GM12878 (cell line): Measurements from ENCODE around the gene RASAL1. TPM values are rescaled to one million over a fixed set of nuclear protein-coding genes. Genes with fewer than 3 reads are reported as not detected.

Source experiments
- ATF7 ChIP-seq: fragments of 450-650 bp; IDR thresholded peaks from 2 replicates; pipeline ENCODE4 v1.6.1; 2016; ENCODE audit warnings: low read depth, mild to moderate bottlenecking
- HDGF ChIP-seq: fragments of 450-650 bp; IDR thresholded peaks from 2 replicates; pipeline ENCODE4 v1.6.1; 2016; ENCODE audit warnings: antibody characterized with exemption
- KDM1A ChIP-seq: fragments of 200-600 bp; sonication (generic); IDR thresholded peaks from 2 replicates; pipeline ENCODE4 v1.6.1; 2016; ENCODE audit warnings: borderline replicate concordance
- KLF5 ChIP-seq: fragments of 450-650 bp; IDR thresholded peaks from 2 replicates; pipeline ENCODE4 v1.6.1; 2014; ENCODE audit warnings: mild to moderate bottlenecking; ENCODE audit not compliant: partially characterized antibody
- MYC ChIP-seq: IDR thresholded peaks from 2 replicates; pipeline ENCODE4 v1.6.1; 2011; ENCODE audit warnings: mild to moderate bottlenecking, low read length, moderate library complexity, inconsistent platforms; ENCODE audit not compliant: insufficient read depth, insufficient replicate concordance, insufficient read length, severe bottlenecking
- NR2C1 ChIP-seq: fragments of 450-650 bp; IDR thresholded peaks from 2 replicates; pipeline ENCODE4 v1.6.1; 2017; ENCODE audit warnings: antibody characterized with exemption, mild to moderate bottlenecking, moderate library complexity
- NR2F1 ChIP-seq: fragments of 450-650 bp; conservative IDR thresholded peaks from 2 replicates; pipeline ENCODE4 v1.6.1; 2017; ENCODE audit warnings: mild to moderate bottlenecking
- PBX3 ChIP-seq: IDR thresholded peaks from 2 replicates; pipeline ENCODE4 v1.6.1; 2011; ENCODE audit warnings: mild to moderate bottlenecking, low read depth, low read length, moderate library complexity; ENCODE audit not compliant: insufficient replicate concordance
- PML ChIP-seq: IDR thresholded peaks from 2 replicates; pipeline ENCODE4 v1.6.1; 2012; ENCODE audit warnings: low read length, inconsistent platforms
- PRDM15 ChIP-seq: fragments of 450-650 bp; formaldehyde crosslinking; IDR thresholded peaks from 2 replicates; pipeline ENCODE4 v1.4.0; 2020; ENCODE audit warnings: mild to moderate bottlenecking, moderate library complexity
- RAD51 ChIP-seq: fragments of 450-650 bp; IDR thresholded peaks from 2 replicates; pipeline ENCODE4 v1.6.1; 2016; ENCODE audit warnings: moderate library complexity, mild to moderate bottlenecking, inconsistent platforms
- SIN3A ChIP-seq: IDR thresholded peaks from 2 replicates; pipeline ENCODE4 v1.6.1; 2012; ENCODE audit warnings: low read depth, low read length, improper control_type of control experiment
- SMAD5 ChIP-seq: IDR thresholded peaks from 2 replicates; pipeline ENCODE4 v1.6.1; 2016; ENCODE audit warnings: antibody characterized with exemption, low read depth
- SMARCA5 ChIP-seq: fragments of 450-650 bp; IDR thresholded peaks from 2 replicates; pipeline ENCODE4 v1.6.1; 2017; ENCODE audit warnings: mild to moderate bottlenecking
- YY1 ChIP-seq: IDR thresholded peaks from 2 replicates; pipeline ENCODE4 v1.6.1; 2011; ENCODE audit warnings: low read depth, mild to moderate bottlenecking, low read length
- ZBTB40 ChIP-seq: fragments of 450-650 bp; IDR thresholded peaks from 2 replicates; pipeline ENCODE4 v1.6.1; 2016; ENCODE audit warnings: mild to moderate bottlenecking, moderate library complexity, borderline replicate concordance
- ZNF274 ChIP-seq: IDR thresholded peaks from one replicate; pipeline ENCODE4 v1.8.0; 2011; ENCODE audit not compliant: insufficient read length, insufficient read depth
- polyA plus RNA-seq, 11 experiments: library from polyadenylated mRNA; depleted of rRNA in 4 of 11; unstranded in 6 of 11; stranded (reverse) in 5 of 11; fragments of >200 nt; fragmentation: Nextera tagmentation in 4 of 11; fragmentation: Illumina TruSeq in 1 of 11; extraction: Ambion mirVana in 4 of 11; extraction: Trizol in 1 of 11; gene quantifications; 1 replicate in 1 of 11; 2 replicates in 10 of 11; pipeline versions ENCODE4 v1.2.1 to v1.2.3, GENCODE V29; 2011 to 2016; ENCODE audit warnings: inconsistent platforms in 2 of 11, missing spikeins in 2 of 11, low read depth in 1 of 11
- total RNA-seq, 4 experiments: library from RNA; depleted of rRNA in 3 of 4; stranded (reverse); fragments of >200 nt in 3 of 4; fragmentation: Illumina TruSeq in 1 of 4; extraction: Trizol in 1 of 4; gene quantifications; 2 replicates each; pipeline versions ENCODE4 v1.2.1 to v1.2.3, GENCODE V29; 2013 to 2021
- TF ChIP-seq, protein P1 (sequence below): fragments of 450-650 bp; IDR thresholded peaks from 2 replicates; pipeline ENCODE4 v1.6.1; 2018; ENCODE audit warnings: mild to moderate bottlenecking, low read depth, moderate library complexity; ENCODE audit not compliant: partially characterized antibody

RASAL1 gene
- total and polyA plus RNA-seq, 10 of the 15 experiments (the other 5 are each of a cell fraction or from before 2014, with no cell fraction given), result 0.12 to 1.0 (median 0.52) TPM; not detected in 6

DNA sequence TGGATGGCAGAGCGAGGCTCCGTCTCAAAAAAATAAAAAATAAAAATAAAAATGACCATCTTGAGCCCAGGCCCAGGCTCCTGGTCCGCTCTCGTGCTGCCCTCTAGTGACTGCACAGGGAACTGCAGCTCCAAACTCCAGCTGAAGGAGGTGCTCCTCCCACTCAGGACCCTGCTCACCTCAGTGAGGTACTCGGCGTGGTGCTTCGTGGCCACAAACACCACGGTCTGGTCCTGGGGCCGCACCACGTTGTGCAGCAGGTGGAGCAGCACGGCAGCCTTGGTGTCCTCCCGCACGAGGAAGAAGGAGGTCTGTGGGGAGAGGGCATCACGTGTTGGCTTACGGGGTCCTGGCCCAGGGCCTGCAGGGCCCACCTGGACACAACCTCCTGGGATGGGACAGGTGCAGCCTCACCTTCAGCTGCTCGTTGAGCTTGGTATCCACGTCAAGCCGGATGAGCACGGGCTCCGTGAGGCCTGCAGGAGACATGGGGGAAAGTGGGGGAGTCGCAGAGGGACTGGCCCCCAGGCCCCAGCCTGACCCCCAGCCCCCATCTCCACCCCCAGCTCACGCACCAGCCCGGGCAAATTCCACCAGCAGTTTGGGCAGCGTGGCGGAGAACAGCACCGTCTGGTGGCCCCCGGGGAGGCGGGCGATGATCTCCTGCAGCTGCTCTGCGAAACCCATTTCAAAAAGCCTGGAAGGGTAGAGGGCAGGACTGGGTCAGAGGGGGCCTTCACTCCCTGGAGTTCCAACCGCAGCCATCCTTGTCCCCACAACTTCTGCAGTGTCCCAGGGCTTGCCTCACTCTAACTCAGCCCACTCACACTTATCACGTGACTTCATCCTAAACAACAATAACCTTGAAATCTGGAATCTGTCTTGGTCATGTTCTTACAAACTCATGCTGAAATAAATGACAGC lies 39.2 kb upstream of the RASAL1 start (continued):
- TF ChIP-seq SMAD5, result no peak
- TF ChIP-seq MYC, result no peak
- TF ChIP-seq KDM1A, result no peak
- TF ChIP-seq HDGF, result peak; percentile 88
- TF ChIP-seq, protein P1, sequence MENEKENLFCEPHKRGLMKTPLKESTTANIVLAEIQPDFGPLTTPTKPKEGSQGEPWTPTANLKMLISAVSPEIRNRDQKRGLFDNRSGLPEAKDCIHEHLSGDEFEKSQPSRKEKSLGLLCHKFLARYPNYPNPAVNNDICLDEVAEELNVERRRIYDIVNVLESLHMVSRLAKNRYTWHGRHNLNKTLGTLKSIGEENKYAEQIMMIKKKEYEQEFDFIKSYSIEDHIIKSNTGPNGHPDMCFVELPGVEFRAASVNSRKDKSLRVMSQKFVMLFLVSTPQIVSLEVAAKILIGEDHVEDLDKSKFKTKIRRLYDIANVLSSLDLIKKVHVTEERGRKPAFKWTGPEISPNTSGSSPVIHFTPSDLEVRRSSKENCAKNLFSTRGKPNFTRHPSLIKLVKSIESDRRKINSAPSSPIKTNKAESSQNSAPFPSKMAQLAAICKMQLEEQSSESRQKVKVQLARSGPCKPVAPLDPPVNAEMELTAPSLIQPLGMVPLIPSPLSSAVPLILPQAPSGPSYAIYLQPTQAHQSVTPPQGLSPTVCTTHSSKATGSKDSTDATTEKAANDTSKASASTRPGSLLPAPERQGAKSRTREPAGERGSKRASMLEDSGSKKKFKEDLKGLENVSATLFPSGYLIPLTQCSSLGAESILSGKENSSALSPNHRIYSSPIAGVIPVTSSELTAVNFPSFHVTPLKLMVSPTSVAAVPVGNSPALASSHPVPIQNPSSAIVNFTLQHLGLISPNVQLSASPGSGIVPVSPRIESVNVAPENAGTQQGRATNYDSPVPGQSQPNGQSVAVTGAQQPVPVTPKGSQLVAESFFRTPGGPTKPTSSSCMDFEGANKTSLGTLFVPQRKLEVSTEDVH, result no peak
- no peak for TF ChIP-seq PML
- TF ChIP-seq SMARCA5, result no peak
- peak; percentile 57; the same call in 1 of the 2 replicates for TF ChIP-seq RAD51
- TF ChIP-seq PBX3, result no peak
- no peak for TF ChIP-seq KLF5
- TF ChIP-seq ZBTB40, result no peak
- TF ChIP-seq PRDM15 (CRISPR knock-in tag), result no peak
- TF ChIP-seq ZNF274, result no peak
- TF ChIP-seq NR2C1, result no peak
- TF ChIP-seq ATF7, result no peak
- TF ChIP-seq SIN3A, result no peak
- peak; percentile 64 for TF ChIP-seq YY1
- no peak for TF ChIP-seq NR2F1
